ENCODE data around the gene PPP1R18.

PPP1R18 gene

DNA sequence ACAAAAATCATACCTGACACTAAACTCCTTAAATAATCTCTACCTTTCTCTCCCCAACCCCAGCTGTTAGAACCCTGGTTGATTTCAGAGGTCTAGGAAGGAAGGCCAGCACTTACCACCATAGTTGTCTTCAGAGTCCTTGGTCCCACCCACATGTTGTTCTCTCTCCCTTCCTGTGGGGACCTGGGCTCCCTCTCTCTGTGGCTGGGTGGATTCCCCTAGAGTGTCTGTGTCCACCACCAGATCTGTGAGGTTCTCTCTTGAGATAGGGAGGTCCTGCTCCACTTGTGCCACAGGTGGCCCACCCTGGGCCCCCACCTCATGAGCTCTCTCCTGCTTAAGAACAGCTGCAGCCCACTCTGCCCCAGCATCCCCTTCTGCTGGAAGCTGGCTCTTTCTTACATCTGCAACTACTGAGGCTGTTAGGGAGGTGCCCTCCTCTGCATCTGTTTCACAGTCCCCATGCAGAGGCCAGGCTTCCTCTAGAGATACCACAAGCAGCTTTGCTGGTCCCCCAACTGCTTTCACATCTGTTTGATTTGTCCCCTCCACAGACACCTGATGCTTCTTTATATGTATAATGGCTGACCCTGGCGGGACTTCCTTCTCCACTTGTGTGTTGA lies 25.4 kb upstream of the PPP1R18 start:
- Histone ChIP-seq H3K4me3 (ENCODE audit: low read depth, low read length) (no peak overlapping the region), H3K27me3 (ENCODE audit: insufficient read depth, low read depth, severe bottlenecking) (no peaks in the 10 kb centered on the region), H3K27ac (no peak overlapping the region), H3K36me3 (peaks cover 7% of the 10 kb centered on the region), H3K9me3 (ENCODE audit: severe bottlenecking) (peaks cover under 1% of the 10 kb centered on the region)
- DNase-seq: no peak
- TF ChIP-seq, protein P1, sequence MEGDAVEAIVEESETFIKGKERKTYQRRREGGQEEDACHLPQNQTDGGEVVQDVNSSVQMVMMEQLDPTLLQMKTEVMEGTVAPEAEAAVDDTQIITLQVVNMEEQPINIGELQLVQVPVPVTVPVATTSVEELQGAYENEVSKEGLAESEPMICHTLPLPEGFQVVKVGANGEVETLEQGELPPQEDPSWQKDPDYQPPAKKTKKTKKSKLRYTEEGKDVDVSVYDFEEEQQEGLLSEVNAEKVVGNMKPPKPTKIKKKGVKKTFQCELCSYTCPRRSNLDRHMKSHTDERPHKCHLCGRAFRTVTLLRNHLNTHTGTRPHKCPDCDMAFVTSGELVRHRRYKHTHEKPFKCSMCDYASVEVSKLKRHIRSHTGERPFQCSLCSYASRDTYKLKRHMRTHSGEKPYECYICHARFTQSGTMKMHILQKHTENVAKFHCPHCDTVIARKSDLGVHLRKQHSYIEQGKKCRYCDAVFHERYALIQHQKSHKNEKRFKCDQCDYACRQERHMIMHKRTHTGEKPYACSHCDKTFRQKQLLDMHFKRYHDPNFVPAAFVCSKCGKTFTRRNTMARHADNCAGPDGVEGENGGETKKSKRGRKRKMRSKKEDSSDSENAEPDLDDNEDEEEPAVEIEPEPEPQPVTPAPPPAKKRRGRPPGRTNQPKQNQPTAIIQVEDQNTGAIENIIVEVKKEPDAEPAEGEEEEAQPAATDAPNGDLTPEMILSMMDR (IDR thresholded peaks at IDR 0.05; ENCODE audit: low read depth, low read length): no peak

DNA sequence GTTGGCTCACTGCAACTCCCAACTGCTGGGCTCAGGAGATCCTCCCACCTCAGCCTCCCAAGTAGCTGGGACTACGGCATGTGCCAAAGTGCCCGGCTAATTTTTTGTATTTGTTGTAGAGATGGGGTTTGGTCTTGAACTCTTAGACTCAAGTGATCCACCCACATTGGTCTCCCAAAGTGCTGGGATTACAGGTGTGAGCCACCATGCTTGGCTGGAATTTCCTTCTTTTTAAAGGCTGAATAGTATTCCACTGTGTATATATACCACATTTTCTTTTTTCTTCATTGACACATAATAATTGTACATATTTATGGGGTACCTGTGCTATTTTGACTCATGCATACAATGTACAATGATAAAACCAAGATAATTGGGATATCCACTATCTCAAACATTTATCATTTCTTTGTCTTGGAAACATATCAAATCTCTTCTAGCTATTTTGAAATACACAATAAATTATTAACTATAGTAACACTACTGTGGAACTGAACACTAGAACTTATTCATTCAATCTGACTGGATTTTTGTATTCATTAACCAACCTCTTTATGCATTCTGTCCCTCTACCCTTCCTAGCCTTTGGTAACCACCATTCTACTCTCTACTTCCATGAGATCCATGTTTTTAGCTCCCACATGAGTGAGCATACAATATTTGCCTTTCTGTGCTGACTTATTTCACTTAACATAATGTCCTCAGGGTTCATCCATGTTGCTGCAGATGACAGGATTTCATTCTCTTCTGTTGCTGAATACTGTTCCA lies 22.8 kb upstream of the PPP1R18 start:
- Histone ChIP-seq H3K9me3 (ENCODE audit: severe bottlenecking) (no peaks in the 10 kb centered on the region), H3K27ac (no peak overlapping the region), H3K27me3 (ENCODE audit: insufficient read depth, low read depth, severe bottlenecking) (no peaks in the 10 kb centered on the region), H3K4me3 (ENCODE audit: low read depth, low read length) (no peak overlapping the region), H3K36me3 (peaks cover 7% of the 10 kb centered on the region)
- TF ChIP-seq, protein P1 (IDR thresholded peaks at IDR 0.05; ENCODE audit: low read depth, low read length): no peak
- no peak for DNase-seq

DNA sequence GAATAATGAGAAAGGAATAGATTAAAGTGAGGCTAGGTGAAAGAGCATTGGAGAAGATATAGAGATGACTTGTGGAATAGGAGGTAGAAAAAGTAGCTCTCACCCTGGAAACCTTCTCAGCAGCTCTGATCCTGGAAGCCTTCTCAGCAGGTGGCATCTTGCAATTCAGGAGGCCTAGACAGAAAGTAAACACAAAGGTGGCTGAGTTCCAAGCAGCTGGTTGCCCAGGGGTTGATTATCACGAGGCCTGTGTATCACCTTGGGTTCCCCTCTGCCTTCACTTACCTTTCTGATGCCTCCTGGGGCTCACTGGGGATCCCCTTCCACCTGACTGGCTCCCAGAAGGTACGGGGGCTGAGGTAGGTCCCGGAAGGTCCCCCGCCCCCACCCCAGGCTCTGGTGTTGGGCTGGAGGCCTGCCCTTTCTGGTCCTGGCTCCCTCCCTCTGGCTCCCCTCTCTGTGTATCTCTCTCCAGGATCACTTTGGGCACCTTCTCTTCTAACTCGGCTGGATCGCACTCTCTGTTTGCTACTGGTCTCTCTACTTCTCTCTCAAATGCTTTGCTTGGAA lies 20.9 kb upstream of the PPP1R18 start:
- H3K9me3 ChIP-seq (ENCODE audit: severe bottlenecking): no peaks in the 10 kb centered on the region
- no peaks in the 10 kb centered on the region for H3K27me3 ChIP-seq (ENCODE audit: insufficient read depth, low read depth, severe bottlenecking)
- DNase-seq: no peak
- TF ChIP-seq, protein P1 (IDR thresholded peaks at IDR 0.05; ENCODE audit: low read depth, low read length): no peak
- H3K27ac ChIP-seq: no peak overlapping the region
- peaks cover 7% of the 10 kb centered on the region for H3K36me3 ChIP-seq
- H3K4me3 ChIP-seq (ENCODE audit: low read depth, low read length): no peak overlapping the region

DNA sequence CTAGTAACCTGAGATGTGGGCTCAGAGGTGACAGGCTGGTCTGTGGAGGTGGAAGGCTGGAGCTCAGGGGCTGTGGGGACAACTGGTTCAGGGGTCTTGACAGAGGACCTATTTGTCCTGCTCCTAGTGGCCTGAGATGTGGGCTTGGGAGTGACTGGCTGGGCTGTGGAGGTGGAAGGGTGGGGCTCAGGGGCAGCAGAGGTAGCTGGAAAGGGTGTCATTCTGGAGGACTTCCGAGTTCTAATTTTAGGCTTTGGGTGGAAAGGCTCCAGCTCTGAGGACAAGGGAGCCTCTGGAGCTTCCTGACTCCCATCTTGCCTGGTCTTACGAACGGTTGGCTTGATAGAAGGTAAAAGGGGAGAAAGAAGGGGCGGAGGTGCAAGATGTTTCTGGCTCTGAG lies 19.2 kb upstream of the PPP1R18 start:
- H3K27ac ChIP-seq: no peak overlapping the region
- no peaks in the 10 kb centered on the region for H3K9me3 ChIP-seq (ENCODE audit: severe bottlenecking)
- no peak overlapping the region for H3K4me3 ChIP-seq (ENCODE audit: low read depth, low read length)
- DNase-seq: no peak
- peaks cover 4% of the 10 kb centered on the region for H3K36me3 ChIP-seq
- TF ChIP-seq, protein P1 (IDR thresholded peaks at IDR 0.05; ENCODE audit: low read depth, low read length): no peak
- H3K27me3 ChIP-seq (ENCODE audit: insufficient read depth, low read depth, severe bottlenecking): no peaks in the 10 kb centered on the region

DNA sequence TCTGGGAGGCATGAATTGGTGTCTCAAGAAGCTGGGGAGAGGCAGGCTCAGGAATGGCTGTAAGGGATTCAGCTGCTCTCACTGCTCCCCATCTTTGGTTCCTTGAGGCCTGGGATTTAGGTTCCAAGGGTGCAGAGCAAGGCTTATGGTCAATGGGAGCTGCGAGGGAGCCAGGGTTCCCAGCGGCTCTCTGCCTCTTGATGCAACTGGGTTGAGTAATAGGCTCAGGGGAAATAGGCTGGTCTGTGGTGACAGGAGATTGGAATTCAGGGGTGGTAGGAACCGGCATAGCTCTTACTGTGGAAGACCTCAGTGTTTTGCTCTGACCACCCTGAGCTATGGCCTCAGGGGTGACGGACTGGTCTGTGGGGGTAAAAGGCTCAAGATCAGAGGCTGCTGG lies 17.4 kb upstream of the PPP1R18 start:
- no peak overlapping the region for H3K27ac ChIP-seq
- TF ChIP-seq, protein P1 (IDR thresholded peaks at IDR 0.05; ENCODE audit: low read depth, low read length): no peak
- H3K36me3 ChIP-seq: no peaks in the 10 kb centered on the region; the same call in none of the 2 replicates
- no peaks in the 10 kb centered on the region for H3K27me3 ChIP-seq (ENCODE audit: insufficient read depth, low read depth, severe bottlenecking)
- DNase-seq: no peak
- H3K9me3 ChIP-seq (ENCODE audit: severe bottlenecking): no peaks in the 10 kb centered on the region
- no peak overlapping the region for H3K4me3 ChIP-seq (ENCODE audit: low read depth, low read length)

Measured in WERI-Rb-1 (cell line).